ENCODE data around the gene INAFM2. TPM values are rescaled to one million over a fixed set of nuclear protein-coding genes. Genes with fewer than 3 reads are reported as not detected.

INAFM2 gene
- total RNA-seq, 1 donor from 2014 or later = 25.5 TPM

DNA sequence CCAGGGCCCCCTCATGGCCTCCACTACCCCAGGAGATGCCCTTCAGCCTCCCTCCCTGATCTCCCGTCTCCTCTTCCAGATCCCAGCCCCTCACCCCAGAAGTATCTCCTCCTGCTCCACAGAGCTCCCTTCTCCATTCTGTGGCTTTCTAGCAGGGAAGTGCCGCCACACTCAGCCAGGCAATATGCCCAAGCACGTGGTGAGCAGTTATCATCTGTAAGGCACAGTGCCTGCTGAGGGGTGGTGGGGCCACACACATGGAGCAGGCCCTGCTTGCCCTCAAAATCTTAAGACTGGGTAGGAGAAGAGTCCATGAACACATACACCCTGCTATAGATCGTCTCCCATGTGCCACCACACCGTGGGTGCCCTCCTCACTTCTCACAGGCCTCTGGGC lies 25.0 kb downstream of the INAFM2 start:
- intact Hi-C loops (cut with DNase I) = no loop called here

DNA sequence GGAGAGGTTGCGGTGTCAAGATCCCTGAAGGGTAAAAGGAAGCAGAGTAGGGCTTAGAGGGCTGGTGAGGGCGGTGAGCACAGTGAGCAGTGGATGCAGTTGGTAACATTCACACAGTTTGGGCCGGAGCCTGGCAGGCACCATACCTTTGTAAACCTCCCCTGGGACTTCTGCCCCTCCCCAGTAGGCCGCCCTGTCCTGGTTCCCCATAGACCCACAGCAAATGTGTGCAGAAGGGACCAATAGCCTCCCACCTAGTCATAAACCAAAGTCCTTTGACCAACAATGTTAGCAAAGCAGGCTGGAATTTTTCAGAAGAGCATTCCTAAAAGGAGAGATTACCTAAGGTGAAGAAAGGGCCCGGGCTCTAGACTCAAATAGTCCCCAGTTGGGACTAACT lies 25.7 kb downstream of the INAFM2 start:
- intact Hi-C loops (cut with DNase I) = no loop called here
- ATAC-seq (no peak), DNase-seq (ENCODE audit: low spot score) (no peak)

More for the DNA sequence above, 25.0 kb downstream of the INAFM2 start:
- no peak for DNase-seq (ENCODE audit: low spot score)
- no peak for ATAC-seq

DNA sequence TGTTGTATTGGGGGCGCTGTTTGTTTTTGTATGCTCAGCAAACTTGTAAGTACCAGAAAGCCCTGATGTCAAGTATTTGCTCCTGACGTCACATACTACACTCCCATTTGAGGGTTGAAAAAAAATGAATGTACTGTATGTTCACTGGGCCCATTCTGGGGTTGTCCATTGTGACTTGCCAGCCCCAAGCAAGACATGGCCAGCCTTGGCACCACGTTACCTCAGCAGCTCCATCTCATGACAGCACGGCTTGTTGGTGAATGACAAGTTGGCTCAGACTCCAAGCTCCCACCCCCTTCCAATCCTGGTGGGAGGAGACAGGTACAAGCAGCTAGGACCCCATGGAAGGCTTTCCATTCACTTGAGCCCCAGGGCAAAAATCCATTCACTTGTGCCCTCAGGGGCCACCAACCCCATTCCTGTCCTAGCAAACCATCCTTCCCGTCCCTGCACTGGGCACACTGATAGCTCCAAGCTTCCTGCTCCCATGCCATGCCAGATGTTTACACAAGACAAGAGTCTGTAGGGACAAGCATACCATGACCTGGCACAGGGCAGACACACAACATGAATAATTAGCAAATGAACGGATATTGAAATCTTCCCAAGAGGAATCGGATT lies 28.9 kb downstream of the INAFM2 start:
- intact Hi-C loops (cut with DNase I) = no loop called here
- no peak for DNase-seq (ENCODE audit: low spot score)
- ATAC-seq = no peak

DNA sequence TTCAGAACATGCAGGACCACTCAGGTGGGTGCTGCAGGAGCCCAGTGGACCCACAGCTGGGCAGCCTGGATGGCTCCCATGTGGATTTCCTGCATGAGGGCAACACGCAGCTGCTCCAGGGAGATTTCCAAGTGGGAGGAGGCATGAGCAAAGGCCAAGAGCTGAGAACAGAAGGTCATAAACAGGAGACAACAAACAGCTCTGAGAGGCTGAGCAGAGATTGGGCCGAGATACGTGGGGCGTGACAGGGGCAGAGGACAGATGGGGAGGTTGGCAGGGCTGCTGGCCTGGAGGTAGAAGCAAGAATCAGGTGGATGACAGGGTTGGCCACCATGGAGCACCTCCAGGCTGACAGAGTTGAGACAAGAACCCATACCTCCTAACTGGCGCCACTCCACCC lies 30.2 kb downstream of the INAFM2 start:
- DNase-seq (ENCODE audit: low spot score) (no peak), ATAC-seq (peak; percentile 55)
- intact Hi-C loops (cut with DNase I) = no loop called here

DNA sequence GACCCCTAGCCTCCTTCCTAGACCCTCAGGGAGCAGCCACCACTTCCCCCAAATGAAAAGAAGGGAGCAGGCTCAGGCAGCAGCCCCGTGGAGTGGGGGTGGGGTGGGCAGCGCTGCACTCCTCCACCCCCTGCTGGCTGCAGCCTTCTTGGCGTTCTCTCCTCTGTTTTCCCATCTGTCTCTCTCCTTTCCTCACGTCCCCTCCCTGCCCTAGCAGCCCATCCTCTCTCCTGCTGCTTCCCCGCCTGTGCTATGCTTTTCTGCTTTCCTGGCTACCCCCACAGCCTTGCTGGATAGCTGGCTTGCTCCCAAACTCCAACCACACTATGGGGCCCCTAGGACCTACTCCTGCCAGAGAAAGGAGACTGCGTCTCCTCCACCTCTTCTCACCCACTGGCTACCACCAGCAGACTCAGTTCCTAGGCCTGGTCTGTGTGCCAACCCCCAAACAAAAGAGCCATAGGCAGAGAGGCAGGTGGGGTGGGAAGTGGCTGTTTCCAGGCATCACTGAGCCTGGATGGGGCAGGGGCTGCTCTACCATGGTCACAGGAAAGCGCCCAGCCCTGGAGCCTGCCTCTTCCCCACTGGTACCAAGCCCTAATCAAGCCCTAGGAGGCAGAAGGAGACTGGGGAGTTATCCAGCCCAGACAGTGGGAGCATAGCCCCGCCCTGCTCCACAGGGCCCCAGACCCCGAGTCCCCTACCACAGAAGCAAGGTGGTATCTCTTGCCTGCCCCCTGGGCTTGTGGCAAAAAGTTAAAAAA lies 31.1 kb downstream of the INAFM2 start:
- DNase-seq (ENCODE audit: low spot score) (no peak), ATAC-seq (peak; percentile 70)
- intact Hi-C loops (cut with DNase I) = no loop called here

DNA sequence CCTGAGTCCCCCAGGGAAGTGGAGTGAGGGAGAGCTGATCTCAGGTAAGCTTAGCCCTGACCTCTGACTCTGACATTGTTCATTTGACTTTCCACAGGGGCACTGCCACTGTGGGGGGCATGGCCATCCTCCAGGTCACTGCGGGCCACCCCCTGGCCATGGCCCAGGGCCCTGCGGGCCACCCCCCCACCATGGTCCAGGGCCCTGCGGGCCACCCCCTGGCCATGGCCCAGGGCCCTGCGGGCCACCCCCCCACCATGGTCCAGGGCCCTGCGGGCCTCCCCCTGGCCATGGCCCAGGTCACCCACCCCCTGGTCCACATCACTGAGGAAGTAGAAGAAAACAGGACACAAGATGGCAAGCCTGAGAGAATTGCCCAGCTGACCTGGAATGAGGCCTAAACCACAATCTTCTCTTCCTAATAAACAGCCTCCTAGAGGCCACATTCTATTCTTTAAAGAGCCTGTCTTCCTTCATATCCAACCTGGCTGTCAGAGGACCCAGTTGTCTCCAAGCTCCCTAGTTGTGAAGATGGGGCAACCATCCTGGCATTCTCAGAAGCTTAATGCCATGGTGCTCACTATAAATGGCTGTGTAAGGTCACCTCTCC lies 32.6 kb downstream of the INAFM2 start:
- ATAC-seq (no peak), DNase-seq (ENCODE audit: low spot score) (no peak)
- intact Hi-C loops (cut with DNase I) = no loop called here

DNA sequence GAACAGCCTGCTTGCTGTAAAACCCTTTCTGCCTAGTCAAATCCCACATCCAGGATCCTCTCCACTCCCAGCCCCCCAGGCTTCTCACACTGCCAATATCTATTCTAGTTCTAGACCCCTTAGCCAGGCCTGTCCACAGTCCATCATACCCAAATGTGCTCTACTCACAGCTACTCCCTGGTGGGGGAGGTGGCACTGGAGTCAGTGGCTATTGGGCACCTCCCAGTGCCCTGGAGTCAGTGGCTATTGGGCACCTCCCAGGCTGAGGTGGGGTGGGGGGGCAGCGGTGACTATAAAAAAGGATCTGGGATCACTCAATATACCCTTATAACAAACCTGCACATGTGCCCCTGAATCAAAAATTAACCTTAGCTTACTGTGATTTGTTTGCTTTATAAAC lies 33.8 kb downstream of the INAFM2 start:
- DNase-seq (ENCODE audit: low spot score) (no peak), ATAC-seq (no peak)
- intact Hi-C loops (cut with DNase I) = no loop called here

DNA sequence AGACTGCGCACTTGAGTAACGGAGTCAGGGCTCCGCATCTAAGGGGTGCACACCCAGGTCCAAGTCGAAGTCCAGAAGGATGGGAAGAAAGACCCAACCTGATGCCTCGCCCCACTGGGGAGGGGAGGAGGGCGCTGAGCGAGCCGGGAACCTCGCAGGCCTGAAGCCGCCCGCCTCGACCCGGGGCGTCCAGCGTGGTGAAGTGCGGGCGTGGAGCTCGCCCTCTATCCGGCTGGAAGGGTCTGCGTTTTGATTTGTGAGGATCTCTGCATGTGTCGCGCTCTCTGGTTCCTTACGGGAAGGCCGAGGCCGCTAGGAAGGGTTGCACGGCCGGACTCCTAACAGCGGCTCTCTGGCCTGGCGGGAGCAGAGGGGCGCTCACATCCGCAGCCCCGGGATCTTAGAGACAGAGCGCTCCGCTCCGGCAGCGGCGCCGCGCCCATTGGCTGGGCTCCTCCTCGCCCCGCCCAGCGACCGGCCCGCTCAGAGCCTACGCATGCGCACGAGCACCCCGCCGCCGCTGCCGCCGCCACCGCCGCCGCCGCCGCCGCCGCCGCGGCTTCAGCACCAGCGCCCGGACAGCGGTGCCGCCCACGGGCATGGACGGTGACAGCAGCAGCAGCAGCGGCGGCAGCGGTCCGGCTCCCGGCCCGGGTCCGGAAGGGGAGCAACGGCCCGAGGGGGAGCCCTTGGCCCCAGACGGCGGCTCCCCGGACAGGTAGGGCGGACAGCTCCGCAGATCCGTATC lies 34.4 kb downstream of the INAFM2 start, which contains the start of gene DISP2:
TSS of gene DISP2 (plus strand) at position 497 of the 748 bp plus-strand sequence. CDS start at position 600, 103 bp downstream.
- peak; percentile 86 for ATAC-seq
- intact Hi-C loops (cut with DNase I) = no loop called here
- DNase-seq (ENCODE audit: low spot score) = peak; percentile 91

DNA sequence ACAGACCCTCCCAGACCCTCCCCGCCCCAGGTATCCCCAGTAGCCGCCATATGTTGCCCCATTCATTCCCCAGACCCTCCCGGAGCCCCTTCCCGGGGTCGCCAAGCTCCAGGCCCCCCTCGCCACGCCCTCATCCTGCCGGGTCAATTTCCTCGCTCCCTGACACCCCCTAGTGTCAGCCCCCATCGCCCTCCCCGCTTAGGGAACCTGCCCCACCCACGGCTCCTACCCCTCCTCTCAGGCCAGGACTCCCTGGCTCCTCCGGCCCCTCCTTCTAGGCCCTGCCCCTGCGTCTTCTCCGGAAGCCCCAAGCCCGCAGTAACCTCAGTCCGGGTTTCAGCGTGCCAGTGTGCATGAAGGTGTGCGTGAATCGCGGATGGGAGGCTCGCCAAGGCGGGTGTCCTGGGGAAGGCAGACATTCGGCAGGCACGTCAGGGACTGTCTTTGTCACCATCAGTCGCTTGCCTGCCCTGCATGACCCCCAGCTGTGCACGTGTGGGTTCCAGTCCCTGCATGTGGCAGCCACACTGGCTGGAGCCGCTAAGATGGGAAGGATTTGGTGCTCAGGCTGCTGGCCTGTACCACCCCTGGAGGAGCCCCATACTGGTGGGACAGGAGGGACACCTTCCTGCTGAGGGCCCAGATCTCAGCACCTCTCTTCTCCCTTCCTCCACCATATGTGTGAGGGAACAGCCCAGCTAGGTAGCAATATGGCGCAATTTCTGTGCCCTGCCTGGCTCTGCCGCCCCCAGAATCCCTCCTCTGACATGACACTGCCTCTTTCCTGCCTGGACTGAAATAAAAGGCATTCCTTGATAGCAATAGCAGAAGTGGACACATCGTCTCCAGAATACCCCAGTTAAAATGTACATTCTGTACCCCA lies 35.2 kb downstream of the INAFM2 start:
- ATAC-seq = no peak
- DNase-seq (ENCODE audit: low spot score) = no peak
- intact Hi-C loops (cut with DNase I) = no loop called here

DNA sequence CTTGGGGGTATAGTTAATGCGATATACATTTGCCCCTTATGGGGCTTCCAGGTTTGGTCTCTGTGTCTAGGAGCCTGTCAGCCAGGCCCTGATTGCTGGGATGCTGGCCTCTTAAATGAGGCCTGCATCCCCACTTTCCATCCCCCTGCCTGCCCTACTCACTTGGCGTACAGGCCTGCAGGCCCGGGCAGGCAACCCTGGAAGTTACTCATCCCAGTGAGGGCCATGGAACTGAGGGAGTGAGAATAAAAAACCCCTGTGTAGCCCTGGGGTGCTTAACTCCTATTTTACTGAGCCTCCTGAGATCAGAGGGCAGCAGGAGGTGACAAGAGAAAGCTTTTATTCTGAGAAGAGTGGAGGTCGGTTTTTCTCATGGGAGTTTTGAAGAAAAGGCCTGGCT lies 36.5 kb downstream of the INAFM2 start:
- DNase-seq (ENCODE audit: low spot score) (no peak), ATAC-seq (no peak)
- intact Hi-C loops (cut with DNase I) = no loop called here

DNA sequence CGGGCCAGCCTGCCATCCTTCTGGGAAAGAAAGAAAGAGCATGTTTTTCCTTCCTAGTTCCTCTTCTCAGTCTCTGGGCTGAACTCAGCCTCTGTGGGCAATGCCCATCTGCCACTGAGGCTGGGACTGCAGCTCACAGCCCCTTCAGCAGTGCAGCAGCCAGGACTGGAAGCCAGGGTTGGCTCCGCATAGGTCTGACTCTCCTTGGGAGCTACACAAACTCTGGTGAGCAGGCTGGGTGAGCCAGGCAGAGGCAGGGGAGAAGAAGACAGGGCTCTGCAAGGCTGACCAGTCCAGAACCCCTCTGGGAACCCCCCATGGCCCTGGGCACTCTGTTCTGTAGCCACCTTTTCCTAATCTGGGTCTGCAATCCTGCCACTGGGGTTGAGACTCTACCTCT lies 38.1 kb downstream of the INAFM2 start:
- DNase-seq (ENCODE audit: low spot score) (no peak), ATAC-seq (no peak)
- intact Hi-C loops (cut with DNase I) = no loop called here

DNA sequence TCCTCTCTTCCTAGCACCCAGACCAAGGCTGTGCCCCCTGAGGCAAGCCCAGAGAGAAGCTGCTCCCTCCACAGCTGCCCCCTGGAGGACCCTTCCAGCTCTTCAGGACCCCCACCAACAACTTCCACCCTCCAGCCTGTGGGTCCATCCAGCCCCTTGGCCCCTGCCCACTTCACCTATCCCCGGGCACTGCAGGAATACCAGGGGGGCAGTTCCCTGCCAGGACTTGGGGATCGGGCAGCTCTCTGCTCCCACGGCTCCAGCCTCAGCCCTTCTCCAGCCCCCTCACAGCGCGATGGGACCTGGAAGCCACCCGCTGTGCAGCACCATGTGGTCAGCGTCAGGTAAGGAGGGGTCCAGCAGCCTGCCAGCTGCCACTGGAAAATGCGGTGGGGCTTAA lies 40.1 kb downstream of the INAFM2 start:
- DNase-seq (ENCODE audit: low spot score) = no peak
- intact Hi-C loops (cut with DNase I) = no loop called here
- ATAC-seq = no peak

DNA sequence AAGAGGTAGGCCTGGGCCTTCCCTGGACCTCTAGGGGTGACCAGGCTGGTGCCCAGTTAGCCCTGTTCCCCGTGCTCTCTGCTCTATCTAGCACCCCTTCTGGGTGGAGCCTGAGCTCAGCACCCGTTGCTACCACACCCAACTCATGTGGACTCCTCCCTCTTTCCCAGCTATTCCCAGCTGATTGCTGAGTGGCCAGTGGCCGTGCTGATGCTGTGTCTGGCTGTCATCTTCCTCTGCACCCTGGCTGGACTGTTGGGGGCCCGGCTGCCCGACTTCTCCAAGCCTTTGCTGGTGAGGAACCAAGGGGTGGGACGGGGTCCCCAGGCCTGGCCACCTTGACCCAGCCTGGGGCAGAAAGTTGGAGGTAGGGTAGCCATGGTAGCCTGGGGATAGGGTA lies 40.8 kb downstream of the INAFM2 start:
- DNase-seq (ENCODE audit: low spot score) (no peak), ATAC-seq (no peak)
- intact Hi-C loops (cut with DNase I) = no loop called here

DNA sequence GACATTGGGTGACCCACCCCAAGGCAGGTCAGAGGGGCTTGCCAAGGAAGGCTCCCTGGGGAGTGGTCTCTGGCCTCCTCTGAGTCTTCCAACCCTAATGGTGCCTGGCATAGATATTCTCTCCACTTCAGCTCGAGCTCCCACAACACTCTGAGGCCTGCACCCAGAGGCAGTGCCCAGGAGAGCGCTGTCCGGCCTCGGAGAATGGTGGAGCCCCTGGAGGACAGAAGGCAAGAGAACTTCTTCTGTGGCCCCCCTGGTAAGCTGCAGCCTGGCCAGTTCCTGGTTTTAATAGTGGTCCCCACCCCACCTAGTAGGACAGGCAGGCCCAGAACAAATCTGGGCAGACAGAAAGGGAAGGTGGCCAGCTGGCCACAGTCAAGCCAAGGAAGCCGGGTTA lies 41.5 kb downstream of the INAFM2 start:
- no peak for ATAC-seq
- intact Hi-C loops (cut with DNase I) = no loop called here

DNA sequence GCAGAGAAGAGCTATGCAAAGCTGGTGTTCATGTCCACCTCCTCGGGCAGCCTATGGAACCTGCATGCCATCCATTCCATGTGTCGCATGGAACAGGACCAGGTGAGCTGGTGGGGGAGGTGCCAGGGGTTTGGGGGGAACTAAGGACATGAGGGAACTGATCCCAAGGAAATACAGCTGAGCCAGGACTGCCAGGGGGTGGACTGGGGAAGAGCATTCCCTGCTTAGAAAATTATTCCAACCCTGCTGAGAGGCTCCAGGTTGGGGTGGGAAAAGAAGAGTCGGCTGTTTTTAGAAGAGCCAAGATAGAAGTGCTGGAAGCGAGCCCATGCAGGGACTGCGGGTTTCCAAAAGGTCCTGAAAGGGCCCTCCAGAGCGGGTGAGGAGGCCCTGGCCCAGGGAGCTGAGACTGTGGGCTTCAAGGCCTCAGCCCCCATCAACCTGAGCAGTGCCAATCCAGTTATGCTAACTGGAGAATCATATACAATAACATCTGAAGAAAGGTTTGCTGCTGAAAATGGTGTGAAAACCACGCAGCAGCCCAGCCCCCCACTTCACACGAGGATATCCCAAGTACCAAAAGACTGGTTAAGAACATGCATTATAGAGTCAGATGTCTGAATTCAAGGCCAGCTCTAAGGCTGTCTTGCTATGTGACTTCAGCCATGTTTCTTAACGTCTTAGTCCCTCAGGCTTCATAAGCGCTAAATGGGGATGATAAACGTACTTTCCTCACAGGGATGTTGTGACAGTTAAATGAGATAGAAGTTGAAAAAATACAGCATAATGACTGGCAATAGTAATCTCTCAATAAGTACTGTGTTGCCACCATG lies 42.3 kb downstream of the INAFM2 start:
- no peak for ATAC-seq
- intact Hi-C loops (cut with DNase I) = no loop called here

More for the DNA sequence above, 41.5 kb downstream of the INAFM2 start:
- DNase-seq (ENCODE audit: low spot score) = no peak

DNA sequence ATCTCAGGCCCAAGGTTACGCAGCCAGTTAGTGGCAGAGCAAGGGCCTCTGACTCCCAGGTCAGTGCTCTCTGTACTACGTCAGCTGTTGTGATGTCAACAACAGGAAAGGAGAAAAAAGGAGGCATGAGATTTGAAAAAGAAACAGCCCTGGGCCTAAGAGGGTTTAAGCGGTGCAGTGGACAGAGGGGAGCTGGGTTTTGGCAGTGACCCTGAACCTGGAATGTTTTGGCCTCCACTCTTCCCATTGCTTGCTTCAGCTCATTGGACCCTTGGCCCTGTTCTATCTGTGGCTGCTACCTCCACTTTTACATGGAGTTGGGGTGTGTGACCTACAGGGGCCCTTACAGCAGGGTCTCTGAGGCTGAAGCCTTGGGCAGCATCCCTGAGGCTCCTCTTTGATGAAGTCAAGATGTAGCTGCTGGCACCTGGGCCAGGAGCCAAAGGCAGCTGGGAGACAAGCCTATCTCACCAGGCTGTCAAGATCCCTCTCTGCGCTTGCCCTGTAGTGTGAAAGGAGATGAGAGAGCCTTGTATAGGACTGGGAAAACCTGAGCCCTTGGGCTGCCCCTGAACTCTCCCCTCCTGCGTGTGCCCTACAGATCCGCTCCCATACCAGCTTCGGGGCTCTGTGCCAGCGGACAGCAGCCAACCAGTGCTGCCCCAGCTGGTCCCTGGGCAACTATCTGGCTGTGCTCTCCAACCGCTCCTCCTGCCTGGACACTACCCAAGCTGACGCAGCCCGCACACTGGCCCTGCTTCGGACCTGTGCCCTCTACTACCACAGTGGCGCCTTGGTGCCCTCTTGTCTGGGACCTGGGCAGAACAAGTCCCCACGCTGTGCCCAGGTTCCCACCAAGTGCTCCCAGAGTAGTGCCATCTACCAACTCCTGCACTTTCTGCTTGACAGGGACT lies 43.2 kb downstream of the INAFM2 start:
- intact Hi-C loops (cut with DNase I) = no loop called here
- DNase-seq (ENCODE audit: low spot score) (no peak), ATAC-seq (peak; percentile 22)

More for the DNA sequence above, 42.3 kb downstream of the INAFM2 start:
- DNase-seq (ENCODE audit: low spot score) = no peak

DNA sequence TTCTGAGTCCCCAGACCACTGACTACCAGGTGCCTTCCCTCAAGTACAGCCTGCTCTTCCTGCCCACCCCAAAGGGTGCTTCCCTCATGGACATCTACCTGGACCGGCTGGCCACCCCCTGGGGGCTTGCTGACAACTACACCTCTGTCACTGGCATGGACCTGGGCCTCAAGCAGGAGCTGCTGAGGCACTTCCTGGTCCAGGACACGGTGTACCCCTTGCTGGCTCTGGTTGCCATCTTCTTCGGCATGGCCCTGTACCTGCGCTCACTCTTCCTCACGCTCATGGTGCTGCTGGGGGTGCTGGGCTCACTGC lies 43.8 kb downstream of the INAFM2 start:
- intact Hi-C loops (cut with DNase I) = no loop called here
- DNase-seq (ENCODE audit: low spot score) = no peak
- no peak for ATAC-seq

All from sciatic nerve (tissue), 2 donors.